HepG2 (cell line): ENCODE results near the gene RIT2.

Experiments used
- ARID2 ChIP-seq: sonication (generic); formaldehyde crosslinking; IDR thresholded peaks from 2 replicates; pipeline ENCODE4 v1.8.1; 2022; ENCODE audit warnings: mild to moderate bottlenecking, missing genetic modification reagents, borderline replicate concordance
- ATF2 ChIP-seq: sonication (generic); formaldehyde crosslinking; IDR thresholded peaks from 2 replicates; pipeline ENCODE4 v1.4.0; 2020; ENCODE audit warnings: missing genetic modification reagents
- EP300 ChIP-seq, 3 experiments: sonication (generic) in 1 of 3; formaldehyde crosslinking in 1 of 3; IDR thresholded peaks; 2 replicates each; pipeline versions ENCODE4 v1.5.1 to v1.6.1; 2011 to 2020; ENCODE audit warnings: low read depth in 2 of 3, low read length in 2 of 3, borderline replicate concordance in 1 of 3, improper control_type of control experiment in 1 of 3, mild to moderate bottlenecking in 1 of 3, missing genetic modification reagents in 1 of 3, moderate library complexity in 1 of 3
- FOXA1 ChIP-seq, 2 experiments: fragments of 450-650 bp in 1 of 2; sonication (generic) in 1 of 2; formaldehyde crosslinking in 1 of 2; IDR thresholded peaks; 2 replicates each; pipeline versions ENCODE4 v1.4.0 to v1.6.1; 2016 to 2020; ENCODE audit warnings: missing genetic modification reagents in 1 of 2
- POLR2A ChIP-seq, 2 experiments: IDR thresholded peaks; 2 replicates each; pipeline ENCODE4 v1.6.1; 2011; ENCODE audit warnings: low read depth in 2 of 2, low read length in 2 of 2, mild to moderate bottlenecking in 1 of 2, moderate library complexity in 1 of 2; ENCODE audit not compliant: insufficient read depth in 1 of 2
- PTBP1 ChIP-seq: fragments of 200-400 bp; formaldehyde crosslinking; IDR thresholded peaks from 2 replicates; pipeline ENCODE4 v1.6.1; 2018; ENCODE audit warnings: low read length, low read depth; ENCODE audit not compliant: poor library complexity, severe bottlenecking
- RFX5 ChIP-seq: IDR thresholded peaks from 2 replicates; pipeline ENCODE4 v1.6.1; 2011; ENCODE audit warnings: low read depth, low read length, improper control_type of control experiment
- RXRA ChIP-seq: sonication (generic); formaldehyde crosslinking; IDR thresholded peaks from 2 replicates; pipeline ENCODE4 v1.5.1; 2020; ENCODE audit warnings: missing genetic modification reagents
- ZNF138 ChIP-seq: sonication (generic); formaldehyde crosslinking; IDR thresholded peaks from 2 replicates; pipeline ENCODE4 v1.5.0; 2020; ENCODE audit warnings: mild to moderate bottlenecking, low read depth, missing genetic modification reagents
- ZNF264 ChIP-seq: sonication (generic); formaldehyde crosslinking; IDR thresholded peaks from 2 replicates; pipeline ENCODE4 v1.4.0; 2020; ENCODE audit warnings: missing genetic modification reagents

GRCh38 chr18:42707080-42707479, 408.4 kb downstream of the RIT2 start:
- TF ChIP-seq ZNF264 (CRISPR knock-in tag) = no peak
- no peak for TF ChIP-seq ARID2 (CRISPR knock-in tag)
- TF ChIP-seq ATF2 (CRISPR knock-in tag) = no peak
- no peak for TF ChIP-seq POLR2A (IDR thresholded peaks at IDR 0.05; ENCODE audit: insufficient read depth in 1 of 2, low read depth in 2 of 2, low read length in 2 of 2)
- no peak for TF ChIP-seq FOXA1 (IDR thresholded peaks at IDR 0.05)
- TF ChIP-seq FOXA1 (CRISPR knock-in tag; IDR thresholded peaks at IDR 0.05) = no peak
- TF ChIP-seq RFX5 = no peak
- no peak for TF ChIP-seq RXRA (CRISPR knock-in tag)
- no peak for TF ChIP-seq ZNF138
- no peak for TF ChIP-seq EP300 (IDR thresholded peaks at IDR 0.05; ENCODE audit: low read depth in 2 of 2, low read length in 2 of 2)
- no peak for TF ChIP-seq EP300 (CRISPR knock-in tag; IDR thresholded peaks at IDR 0.05; ENCODE audit: borderline replicate concordance)
- no peak for TF ChIP-seq PTBP1
